OCI-LY7 (cell line): ENCODE results near the gene DGCR8.

Source experiments
- EZH2phosphoT487 ChIP-seq: fragments of 200-600 bp; sonication (generic); IDR thresholded peaks from 2 replicates; pipeline ENCODE4 v1.6.1; 2018; ENCODE audit warnings: low read depth, borderline replicate concordance, mild to moderate bottlenecking, mixed run types, antibody characterized with exemption, low read length, moderate library complexity, mixed read lengths
- TF ChIP-seq, protein P1 (sequence below): fragments of 200-600 bp; sonication (generic); conservative IDR thresholded peaks from 2 replicates; pipeline ENCODE4 v1.5.1; 2014; ENCODE audit warnings: mild to moderate bottlenecking, antibody characterized with exemption, low read length, moderate library complexity, mixed read lengths

DNA sequence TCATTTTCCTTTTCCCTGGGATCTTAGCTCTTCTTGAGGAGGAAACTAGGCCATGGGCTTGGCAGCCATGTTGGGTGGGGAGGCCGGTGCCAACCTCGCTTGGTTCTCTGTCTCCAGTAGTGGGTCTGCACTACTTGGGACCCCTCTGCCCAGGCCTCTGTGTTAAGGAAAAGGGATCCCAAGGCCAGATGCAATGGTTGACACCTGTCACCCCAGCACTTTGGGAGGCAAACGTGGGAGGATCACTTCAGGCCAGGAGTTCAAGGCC, 49.6 kb downstream of the DGCR8 start:
- TF ChIP-seq, protein P1, sequence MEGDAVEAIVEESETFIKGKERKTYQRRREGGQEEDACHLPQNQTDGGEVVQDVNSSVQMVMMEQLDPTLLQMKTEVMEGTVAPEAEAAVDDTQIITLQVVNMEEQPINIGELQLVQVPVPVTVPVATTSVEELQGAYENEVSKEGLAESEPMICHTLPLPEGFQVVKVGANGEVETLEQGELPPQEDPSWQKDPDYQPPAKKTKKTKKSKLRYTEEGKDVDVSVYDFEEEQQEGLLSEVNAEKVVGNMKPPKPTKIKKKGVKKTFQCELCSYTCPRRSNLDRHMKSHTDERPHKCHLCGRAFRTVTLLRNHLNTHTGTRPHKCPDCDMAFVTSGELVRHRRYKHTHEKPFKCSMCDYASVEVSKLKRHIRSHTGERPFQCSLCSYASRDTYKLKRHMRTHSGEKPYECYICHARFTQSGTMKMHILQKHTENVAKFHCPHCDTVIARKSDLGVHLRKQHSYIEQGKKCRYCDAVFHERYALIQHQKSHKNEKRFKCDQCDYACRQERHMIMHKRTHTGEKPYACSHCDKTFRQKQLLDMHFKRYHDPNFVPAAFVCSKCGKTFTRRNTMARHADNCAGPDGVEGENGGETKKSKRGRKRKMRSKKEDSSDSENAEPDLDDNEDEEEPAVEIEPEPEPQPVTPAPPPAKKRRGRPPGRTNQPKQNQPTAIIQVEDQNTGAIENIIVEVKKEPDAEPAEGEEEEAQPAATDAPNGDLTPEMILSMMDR, result no peak
- TF ChIP-seq EZH2phosphoT487, result no peak
